Measurements from ENCODE around the gene LAMC1.
"Not testable (repeated sequence)": the region's sequence is repeated elsewhere in the genome, so short reads cannot be mapped to it uniquely, and the experiment has no call there.

The LAMC1 gene

DNA sequence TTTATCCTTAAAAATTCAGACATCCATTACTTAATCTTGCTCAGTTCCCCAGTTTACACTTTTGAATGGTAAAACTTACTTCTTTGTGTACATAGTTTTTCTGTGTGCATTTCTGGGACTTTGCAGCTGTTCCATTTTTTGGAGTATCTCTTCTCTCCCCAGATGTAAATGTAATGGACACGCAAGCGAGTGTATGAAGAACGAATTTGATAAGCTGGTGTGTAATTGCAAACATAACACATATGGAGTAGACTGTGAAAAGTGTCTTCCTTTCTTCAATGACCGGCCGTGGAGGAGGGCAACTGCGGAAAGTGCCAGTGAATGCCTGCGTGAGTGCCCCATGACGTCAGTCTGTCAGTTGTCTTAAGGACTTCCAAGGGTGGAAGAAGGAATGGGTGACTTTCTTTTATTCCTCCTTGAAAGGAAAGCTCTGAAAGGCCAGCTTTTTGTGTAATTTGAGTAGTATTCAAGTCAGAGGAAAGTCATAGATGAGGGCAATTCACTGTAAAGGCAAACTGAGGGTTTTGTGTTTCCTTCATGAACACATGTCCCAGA lies 87.2 kb downstream of the LAMC1 start:
- DNase-seq = no peak

DNA sequence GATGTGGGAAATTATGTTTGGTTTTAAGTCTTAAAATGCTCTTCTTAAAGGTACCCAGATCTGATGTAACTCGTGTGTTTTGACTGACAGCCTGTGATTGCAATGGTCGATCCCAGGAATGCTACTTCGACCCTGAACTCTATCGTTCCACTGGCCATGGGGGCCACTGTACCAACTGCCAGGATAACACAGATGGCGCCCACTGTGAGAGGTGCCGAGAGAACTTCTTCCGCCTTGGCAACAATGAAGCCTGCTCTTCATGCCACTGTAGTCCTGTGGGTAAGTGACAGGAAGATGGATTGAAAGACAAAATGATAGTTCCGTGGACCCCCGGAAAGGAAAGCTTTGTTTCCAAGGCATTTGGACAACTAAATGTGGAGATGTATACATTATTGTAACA lies 91.2 kb downstream of the LAMC1 start:
- no peak for DNase-seq

DNA sequence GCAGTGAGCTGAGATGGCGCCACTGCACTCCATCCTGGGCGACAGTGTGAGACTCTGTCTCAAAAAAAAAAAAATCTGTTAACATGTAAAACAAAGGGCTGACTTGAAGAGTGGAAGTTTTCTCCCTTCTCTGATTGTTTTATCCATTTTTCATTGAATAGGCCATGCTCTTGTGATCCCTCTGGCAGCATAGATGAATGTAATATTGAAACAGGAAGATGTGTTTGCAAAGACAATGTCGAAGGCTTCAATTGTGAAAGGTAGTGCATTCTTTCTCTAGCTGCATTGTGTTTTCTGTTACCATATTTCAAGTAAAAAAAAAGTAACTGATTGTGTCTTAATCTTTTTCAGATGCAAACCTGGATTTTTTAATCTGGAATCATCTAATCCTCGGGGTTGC lies 93.2 kb downstream of the LAMC1 start:
- no peak for DNase-seq

DNA sequence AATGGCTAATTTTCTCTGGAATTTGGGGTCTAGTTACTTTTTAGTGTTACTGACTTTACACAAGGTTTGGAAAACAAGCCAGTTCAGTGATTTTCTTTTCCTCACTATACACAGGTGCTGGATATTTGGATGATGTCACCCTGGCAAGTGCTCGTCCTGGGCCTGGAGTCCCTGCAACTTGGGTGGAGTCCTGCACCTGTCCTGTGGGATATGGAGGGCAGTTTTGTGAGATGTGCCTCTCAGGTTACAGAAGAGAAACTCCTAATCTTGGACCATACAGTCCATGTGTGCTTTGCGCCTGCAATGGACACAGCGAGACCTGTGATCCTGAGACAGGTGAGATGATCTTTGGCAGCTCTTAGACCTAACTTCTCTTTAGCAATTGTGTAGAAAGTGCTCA lies 98.4 kb downstream of the LAMC1 start:
- DNase-seq = no peak

DNA sequence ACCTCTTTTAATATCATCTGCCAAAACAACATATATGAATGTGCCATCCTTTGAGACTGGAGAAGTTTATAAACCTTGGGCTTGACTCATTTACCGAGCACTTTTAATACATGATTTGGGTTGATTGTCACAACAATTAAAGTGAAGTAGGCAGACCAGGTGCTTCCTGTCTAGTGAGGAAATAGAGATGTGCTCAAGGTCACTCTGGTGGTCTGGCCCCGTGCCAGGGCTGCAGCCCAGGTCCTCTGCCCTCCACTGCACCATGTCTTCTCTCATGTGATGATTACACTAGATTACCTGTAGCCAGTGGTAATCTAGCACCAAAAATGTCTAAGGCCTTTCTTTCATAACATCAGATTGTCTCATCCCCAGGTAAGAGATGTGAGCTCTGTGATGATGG lies 101.0 kb downstream of the LAMC1 start:
- DNase-seq = no peak

DNA sequence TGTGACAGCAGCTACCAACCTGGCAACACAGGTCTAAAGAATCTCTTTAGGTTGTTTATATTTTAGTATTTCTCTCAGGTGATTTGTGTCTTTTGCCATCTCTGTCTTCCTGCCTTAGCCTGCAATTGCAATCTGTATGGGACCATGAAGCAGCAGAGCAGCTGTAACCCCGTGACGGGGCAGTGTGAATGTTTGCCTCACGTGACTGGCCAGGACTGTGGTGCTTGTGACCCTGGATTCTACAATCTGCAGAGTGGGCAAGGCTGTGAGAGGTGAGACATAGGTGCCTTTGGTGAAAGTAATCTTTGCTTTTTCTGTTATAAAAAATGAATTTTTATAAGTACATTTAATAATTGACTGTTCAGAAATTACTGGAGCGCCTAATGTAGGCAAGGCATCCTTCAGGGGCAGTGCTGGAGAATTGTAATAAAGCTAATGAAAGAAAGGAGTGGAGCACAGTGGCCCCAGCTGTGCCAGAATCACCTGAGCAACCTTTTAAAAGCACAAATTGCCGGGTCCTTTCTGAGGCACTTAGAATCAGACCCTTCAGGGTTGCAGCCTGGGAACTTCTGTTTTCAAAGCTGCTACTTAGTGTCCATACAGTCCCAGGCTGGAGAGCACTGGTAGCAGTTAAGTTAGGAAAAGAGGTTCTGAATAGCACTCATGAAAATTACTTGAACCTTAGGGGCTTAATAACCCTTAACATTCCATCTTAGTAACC lies 102.2 kb downstream of the LAMC1 start:
- no peak for DNase-seq

DNA sequence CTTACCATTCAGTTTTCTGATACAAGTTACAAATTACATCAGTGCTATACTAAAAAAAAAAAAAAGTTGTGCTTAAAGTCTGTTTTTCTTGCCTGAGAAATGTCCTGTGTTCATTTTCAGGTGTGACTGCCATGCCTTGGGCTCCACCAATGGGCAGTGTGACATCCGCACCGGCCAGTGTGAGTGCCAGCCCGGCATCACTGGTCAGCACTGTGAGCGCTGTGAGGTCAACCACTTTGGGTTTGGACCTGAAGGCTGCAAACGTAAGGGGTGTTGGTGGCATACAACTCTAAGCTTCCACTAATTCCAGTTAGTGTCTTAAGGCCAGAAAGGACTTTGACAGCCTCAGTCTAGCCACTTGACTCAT lies 102.8 kb downstream of the LAMC1 start:
- DNase-seq = no peak

DNA sequence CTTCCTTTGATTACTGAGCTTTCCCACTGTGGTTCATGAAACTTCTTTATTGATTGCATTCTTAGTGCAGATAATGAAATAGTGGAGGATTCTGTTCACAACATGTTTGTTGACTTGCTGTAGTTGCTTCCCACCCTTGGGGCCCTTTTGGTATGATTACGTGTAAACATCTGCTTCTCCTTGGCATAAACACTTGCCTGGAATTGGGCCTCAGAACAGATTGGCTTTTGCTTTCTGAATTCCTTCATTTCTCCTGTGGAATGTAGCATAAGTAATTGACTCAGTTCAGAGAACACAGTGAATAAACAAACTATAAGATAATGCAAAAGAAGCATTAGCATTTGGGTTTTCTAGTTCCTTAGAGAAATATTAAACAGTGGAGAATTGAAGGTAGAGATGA lies 103.3 kb downstream of the LAMC1 start:
- no peak for DNase-seq

DNA sequence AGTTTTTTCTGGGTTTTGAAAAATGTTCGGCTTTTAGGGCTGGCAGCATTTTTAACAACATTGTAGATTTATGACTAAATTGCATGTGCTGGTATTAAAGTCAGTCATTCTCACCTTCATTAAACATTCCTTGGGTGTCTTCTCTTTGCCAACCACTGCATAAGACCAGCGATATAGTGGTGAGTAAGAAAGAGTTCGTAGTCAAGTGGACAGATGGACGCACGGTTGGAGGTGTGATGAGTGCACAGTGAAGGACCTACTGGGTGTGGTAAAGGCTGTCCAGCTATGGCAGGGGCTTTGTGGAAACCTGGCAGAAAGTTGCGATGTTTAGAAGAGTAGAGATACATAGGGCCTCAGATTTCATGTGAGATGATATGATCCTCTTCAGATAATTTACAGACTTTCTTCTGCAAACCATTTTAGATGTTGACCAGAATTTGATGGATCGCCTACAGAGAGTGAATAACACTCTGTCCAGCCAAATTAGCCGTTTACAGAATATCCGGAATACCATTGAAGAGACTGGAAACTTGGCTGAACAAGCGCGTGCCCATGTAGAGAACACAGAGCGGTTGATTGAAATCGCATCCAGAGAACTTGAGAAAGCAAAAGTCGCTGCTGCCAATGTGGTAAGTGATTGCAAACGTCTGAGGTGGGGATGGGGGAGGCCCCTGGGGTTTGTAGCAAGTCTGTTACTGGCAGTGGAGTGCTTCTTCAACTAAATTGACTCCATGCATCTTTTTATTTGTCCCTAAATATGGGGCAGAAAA lies 106.9 kb downstream of the LAMC1 start:
- DNase-seq = no peak

DNA sequence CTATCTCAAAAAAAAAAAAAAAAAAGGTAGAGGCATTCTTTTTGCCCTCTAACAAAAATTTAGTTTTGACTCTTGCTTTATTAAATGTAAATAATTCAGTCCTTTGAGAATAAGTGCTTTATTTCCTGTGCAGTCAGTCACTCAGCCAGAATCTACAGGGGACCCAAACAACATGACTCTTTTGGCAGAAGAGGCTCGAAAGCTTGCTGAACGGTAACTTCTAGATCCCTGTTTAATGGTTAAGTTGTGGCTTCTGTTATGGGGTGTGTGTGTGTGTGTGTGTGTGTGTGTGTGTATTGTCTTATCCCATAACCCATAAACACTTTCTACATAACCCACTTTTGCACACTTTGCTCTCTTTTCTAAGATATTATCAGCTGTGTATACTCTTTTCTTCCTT lies 107.9 kb downstream of the LAMC1 start:
- no peak for DNase-seq

DNA sequence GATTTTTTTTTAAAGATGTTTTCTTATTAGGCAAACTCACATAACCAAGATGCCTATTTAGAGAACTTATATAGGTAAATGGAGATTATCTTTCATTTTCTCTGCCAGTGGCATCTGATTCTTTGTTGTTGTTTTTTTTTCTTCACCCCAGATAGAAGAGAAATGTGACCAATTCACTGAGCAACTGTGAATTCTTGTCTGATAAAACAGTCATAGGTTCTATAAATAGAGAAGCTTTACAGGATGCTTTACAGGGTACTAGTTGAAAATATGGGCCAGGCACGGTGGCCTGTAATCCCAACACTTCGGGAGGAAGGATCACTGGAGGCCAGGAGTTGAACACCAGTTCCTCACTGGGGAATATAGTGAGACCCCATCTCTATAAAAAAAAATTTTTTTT lies 112.1 kb downstream of the LAMC1 start:
- no peak for DNase-seq

DNA sequence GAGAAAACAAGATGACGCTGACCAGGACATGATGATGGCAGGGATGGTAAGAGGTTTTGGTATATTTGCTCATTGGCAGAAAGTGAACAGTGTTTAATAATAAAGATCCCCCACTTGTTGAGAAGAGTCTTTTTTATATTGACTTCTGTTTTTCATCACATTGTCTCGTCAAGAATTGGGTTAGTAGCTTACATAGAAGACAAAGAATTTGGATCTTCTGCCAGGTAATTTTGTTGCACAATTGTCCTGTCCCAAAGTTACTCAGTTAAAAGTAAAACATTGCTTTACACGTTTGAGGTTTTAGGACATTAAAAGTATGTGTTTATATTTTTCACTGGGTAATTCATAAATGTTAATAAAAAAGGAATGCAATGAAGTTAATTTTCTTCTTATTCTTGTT lies 114.6 kb downstream of the LAMC1 start:
- no peak for DNase-seq

DNA sequence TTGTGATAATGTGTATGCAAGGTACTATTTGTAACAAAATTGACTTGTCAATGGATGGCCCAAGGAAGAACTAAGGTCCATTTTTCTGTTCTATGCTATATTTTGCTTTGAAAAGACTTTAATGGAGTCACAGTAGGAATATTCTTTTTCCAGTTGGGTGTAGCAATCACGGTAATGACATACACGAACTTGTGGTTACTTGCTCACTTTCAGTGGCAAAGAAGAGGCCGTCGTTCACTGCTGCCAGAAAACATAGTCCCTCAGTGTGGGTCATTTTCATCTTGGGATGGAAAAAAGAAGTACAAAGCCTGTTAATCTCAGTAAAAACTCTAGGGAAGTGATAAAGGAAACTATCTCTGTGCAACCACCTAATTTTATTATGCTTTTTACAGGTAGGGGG lies 115.1 kb downstream of the LAMC1 start:
- no peak for DNase-seq

DNA sequence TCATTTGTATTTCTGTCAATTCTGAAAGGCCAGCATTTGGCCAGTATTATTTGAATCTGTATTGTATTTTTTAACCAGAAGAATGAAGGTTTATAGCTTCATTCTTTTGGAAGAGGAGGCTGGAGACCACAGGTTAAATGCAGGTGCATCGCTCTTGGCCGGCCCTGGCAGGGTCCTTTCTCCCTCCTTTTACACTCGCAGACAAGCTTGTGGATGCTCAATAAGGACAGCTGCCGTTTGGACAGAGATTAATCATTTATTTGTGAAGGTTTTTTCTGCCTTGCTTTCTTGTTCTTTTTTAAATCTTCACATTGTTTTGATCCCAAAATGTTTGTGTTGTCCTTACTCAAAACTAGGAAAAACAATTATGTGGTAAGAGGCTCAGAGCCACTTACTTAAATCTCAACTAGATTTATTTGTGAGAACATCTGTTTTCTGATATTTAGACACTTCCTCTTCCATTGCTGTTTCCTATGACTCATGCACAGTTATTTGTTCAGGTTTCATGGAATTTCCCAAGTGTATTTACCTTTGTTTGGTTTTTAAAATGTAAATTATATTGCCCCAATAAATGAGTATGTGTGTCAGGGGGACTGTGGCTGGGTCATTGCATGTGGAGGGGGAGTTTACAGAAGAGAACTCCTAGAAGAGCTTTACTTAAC lies 116.2 kb downstream of the LAMC1 start:
- no peak for DNase-seq

DNA sequence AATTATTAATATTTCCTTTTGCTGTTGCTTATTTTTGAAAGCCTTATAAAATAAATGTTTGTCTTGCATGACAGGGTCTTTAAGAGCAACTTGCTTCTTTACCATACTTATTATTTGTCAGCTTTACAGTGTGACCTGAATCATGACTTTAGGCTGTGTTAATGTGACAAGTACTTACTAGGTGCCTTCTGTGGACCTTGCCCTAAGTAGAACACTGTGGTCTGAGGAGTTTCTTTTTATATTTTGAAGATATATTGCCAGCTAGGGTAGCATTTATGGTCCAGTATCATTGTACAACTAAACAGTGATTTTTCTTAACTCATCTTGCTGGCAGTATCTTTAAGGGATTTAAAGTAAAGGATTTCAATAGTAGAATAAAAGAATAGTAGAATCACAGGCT lies 117.4 kb downstream of the LAMC1 start:
- no peak for DNase-seq

DNA sequence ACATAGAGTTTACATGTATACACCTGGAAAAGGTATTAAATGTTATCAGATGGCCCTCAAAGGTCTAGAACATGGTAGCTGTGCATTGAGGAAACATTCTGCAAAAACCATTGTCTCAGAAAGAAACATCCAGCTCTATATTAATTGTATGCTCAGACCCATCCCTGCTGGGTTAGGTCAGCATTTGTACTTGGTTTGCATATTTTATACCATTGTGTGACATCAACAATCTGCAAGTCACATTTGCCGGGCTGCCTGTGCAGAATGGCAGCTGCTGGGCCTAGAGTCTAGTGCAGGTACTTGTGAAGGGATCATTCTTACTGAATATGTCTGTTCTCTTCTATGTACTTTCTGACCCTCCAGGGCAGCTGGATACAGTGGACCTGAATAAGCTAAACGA lies 119.0 kb downstream of the LAMC1 start:
- no peak for DNase-seq

DNA sequence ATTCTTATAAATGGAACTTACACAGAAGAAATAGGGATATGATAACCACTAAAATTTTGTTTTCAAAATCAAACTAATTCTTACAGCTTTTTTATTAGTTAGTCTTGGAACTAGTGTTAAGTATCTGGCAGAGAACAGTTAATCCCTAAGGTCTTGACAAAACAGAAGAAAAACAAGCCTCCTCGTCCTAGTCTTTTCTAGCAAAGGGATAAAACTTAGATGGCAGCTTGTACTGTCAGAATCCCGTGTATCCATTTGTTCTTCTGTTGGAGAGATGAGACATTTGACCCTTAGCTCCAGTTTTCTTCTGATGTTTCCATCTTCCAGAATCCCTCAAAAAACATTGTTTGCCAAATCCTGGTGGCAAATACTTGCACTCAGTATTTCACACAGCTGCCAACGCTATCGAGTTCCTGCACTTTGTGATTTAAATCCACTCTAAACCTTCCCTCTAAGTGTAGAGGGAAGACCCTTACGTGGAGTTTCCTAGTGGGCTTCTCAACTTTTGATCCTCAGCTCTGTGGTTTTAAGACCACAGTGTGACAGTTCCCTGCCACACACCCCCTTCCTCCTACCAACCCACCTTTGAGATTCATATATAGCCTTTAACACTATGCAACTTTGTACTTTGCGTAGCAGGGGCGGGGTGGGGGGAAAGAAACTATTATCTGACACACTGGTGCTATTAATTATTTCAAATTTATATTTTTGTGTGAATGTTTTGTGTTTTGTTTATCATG lies 120.5 kb downstream of the LAMC1 start:
- DNase-seq = no peak

DNA sequence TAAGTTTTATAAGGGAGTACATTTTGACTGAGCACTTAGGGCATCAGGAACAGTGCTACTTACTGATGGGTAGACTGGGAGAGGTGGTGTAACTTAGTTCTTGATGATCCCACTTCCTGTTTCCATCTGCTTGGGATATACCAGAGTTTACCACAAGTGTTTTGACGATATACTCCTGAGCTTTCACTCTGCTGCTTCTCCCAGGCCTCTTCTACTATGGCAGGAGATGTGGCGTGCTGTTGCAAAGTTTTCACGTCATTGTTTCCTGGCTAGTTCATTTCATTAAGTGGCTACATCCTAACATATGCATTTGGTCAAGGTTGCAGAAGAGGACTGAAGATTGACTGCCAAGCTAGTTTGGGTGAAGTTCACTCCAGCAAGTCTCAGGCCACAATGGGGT lies 121.5 kb downstream of the LAMC1 start:
- no peak for DNase-seq

DNA sequence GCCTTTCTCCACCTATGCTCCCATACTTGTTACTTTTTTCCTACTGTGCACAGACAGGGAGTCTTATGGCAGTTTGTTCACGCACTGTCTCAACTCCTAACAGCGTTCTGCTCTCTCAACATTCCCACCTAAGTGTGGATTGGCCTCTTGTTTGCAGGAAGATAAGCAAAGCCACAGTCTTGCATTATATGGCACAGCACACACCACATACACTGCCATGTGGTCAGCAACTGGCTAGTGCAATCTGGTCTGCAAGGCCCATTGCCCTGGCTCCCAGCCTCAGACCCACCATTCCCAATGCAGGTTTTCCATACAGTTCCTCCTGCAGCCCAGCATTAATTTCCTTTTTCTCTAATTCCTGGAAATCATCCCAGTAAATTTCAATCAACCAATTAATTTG lies 124.5 kb downstream of the LAMC1 start:
- DNase-seq = no peak

DNA sequence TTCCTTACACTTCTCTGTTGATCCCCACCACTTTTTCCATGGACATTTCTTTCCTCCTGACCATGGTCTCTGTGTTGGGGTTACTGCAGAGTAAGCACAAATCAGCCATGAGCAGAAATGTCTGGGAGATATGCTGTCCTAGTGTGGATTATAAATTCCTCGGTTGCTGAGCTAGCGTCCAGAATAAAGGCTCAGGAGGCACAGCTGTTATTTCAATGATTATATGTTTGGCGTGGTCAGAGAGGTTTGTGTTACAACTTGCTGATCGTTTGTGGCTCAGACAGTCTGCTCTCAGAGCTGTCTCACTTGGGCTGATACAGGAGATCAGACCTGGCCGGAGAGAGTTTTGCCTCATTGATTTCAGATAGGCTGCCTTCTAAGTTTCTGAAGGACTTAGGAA lies 125.4 kb downstream of the LAMC1 start:
- DNase-seq = no peak

DNA sequence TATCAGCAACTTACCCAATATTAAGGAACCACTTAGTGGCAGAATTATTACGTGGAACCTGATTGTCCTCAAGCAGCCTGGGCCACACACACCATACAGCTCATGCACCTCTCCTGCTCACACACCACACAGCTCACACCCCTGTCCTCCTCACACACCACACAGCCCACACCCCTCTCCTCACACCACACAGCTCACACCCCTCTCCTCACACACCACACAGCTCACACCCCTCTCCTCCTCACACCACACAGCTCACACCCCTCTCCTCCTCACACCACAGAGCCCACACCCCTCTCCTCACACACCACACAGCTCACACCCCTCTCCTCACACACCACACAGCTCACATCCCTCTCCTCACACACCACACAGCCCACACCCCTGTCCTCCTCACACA lies 126.1 kb downstream of the LAMC1 start:
- DNase-seq = no peak

DNA sequence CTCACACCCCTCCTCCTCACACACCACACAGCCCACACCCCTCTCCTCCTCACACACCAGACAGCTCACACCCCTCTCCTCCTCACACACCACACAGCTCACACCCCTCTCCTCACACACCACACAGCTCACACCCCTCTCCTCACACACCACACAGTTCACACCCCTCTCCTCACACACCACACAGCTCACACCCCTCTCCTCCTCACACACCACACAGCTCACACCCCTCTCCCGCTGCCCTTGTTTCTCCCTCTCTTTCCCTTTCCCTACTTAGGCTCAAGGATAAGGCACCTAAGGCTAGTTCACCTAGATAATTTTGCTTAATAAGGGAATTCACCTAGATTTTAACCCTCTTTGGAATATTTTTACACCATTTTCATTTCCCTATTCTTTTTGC lies 126.8 kb downstream of the LAMC1 start:
- DNase-seq = not testable (repeated sequence)

DNA sequence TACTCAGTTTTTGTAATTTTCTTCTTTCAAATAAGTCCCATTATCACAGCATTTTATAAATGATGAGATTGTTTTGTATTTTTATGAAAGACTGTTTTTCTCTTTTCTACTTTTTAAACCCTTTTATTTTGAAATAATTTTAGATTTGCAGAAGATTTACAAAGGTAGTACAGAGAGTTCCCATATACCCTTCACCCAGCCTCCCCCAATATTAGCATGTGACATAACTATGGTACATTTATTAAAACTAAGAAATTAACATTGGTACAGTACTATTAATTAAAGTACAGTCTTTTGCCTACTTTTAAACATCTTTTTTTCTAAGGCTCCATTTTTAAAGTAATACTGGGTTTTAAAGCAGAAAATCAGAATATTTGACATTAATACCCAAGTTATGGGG lies 127.2 kb downstream of the LAMC1 start:
- no peak for DNase-seq
